Activated naive CD4-positive, alpha-beta T cell treated with anti-CD3 and anti-CD28 coated beads, Interleukin-2, amount 10 ng/mL, durations not matched to agents 7 days and 5 days (primary cell): Measurements from ENCODE around the gene CRTAP.

ENCODE experiments used
- CTCF ChIA-PET: fragments of 350-600 bp; sonication (Branson Sonifier 250); formaldehyde crosslinking; loops from one replicate; lab custom pipeline; 2021; ENCODE audit warnings: antibody characterized with exemption; lab: Charles Lee
- DNase-seq: peaks from one replicate; pipeline ENCODE4 v3.0.0-alpha.2; 2020
- H3K27ac Mint-ChIP-seq: one replicate; pipeline ENCODE4 v1.8.0; 2021; ENCODE audit warnings: mild to moderate bottlenecking, moderate library complexity, mixed read lengths
- H3K27me3 Mint-ChIP-seq: one replicate; pipeline ENCODE4 v1.8.0; 2021; ENCODE audit warnings: mild to moderate bottlenecking, mixed read lengths
- H3K36me3 Mint-ChIP-seq: one replicate; pipeline ENCODE4 v1.8.0; 2021; ENCODE audit warnings: mixed read lengths
- H3K4me1 Mint-ChIP-seq: one replicate; pipeline ENCODE4 v1.8.0; 2021; ENCODE audit warnings: mixed read lengths
- H3K4me3 Mint-ChIP-seq: one replicate; pipeline ENCODE4 v1.8.0; 2021; ENCODE audit warnings: mild to moderate bottlenecking, moderate library complexity, mixed read lengths
- H3K9me3 Mint-ChIP-seq: one replicate; pipeline ENCODE4 v1.8.0; 2021; ENCODE audit warnings: mixed read lengths

The CRTAP gene

GRCh38 chr3:33088691-33089090, 25.1 kb upstream of the CRTAP start:
- CTCF ChIA-PET: no interaction called here
- no peak for DNase-seq

DNA sequence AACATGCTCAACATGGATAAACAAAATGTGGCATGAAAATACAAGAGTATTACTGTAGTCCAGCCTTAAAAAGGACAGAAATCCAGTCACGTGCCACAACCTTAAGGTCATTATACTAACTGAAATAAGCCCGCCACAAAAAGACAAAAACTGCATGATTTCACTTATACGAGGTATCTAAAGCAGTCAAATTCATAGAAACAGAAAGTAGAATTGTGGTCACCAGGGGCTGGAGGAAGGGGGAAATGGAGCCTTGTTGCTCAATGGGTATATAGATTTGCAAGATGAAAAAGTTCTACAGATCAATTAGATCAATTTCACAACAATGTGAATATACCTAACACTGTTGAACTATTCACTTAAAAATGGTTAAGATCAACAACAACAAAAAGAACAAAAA, 24.3 kb upstream of the CRTAP start:
- H3K36me3 Mint-ChIP-seq: peaks cover 63% of the 10 kb centered on the region
- DNase-seq: peak; percentile 51

More at GRCh38 chr3:33088691-33089090, 25.1 kb upstream of the CRTAP start:
- Mint-ChIP-seq H3K27me3 (no peaks in the 10 kb centered on the region), H3K4me1 (peaks cover 62% of the 10 kb centered on the region), H3K36me3 (peaks cover 59% of the 10 kb centered on the region), H3K27ac (no peak overlapping the region), H3K4me3 (peak overlapping the region; percentile 0), H3K9me3 (no peaks in the 10 kb centered on the region)

GRCh38 chr3:33091746-33092145, 22.1 kb upstream of the CRTAP start:
- DNase-seq: no peak
- CTCF ChIA-PET: interaction anchor here (0.8 to 3.0 kb wide), 2 partner anchors 17 to 141 kb away, joined by 3 to 9 read pairs; partner anchors contain the start of gene CCR4
- Mint-ChIP-seq H3K9me3 (no peaks in the 10 kb centered on the region), H3K27ac (no peak overlapping the region), H3K27me3 (no peaks in the 10 kb centered on the region), H3K36me3 (peaks cover 67% of the 10 kb centered on the region), H3K4me3 (no peak overlapping the region), H3K4me1 (peaks cover 78% of the 10 kb centered on the region)

More for the DNA sequence above, 24.3 kb upstream of the CRTAP start:
- Mint-ChIP-seq H3K9me3 (no peaks in the 10 kb centered on the region), H3K4me3 (peak overlapping the region; percentile 29), H3K27ac (peak overlapping the region; percentile 37), H3K27me3 (no peaks in the 10 kb centered on the region), H3K4me1 (peaks cover 65% of the 10 kb centered on the region)
- CTCF ChIA-PET: interaction anchor here (0.8 kb wide), 1 partner anchor 15 kb away, joined by 6 read pairs; no protein-coding TSS in a partner anchor

DNA sequence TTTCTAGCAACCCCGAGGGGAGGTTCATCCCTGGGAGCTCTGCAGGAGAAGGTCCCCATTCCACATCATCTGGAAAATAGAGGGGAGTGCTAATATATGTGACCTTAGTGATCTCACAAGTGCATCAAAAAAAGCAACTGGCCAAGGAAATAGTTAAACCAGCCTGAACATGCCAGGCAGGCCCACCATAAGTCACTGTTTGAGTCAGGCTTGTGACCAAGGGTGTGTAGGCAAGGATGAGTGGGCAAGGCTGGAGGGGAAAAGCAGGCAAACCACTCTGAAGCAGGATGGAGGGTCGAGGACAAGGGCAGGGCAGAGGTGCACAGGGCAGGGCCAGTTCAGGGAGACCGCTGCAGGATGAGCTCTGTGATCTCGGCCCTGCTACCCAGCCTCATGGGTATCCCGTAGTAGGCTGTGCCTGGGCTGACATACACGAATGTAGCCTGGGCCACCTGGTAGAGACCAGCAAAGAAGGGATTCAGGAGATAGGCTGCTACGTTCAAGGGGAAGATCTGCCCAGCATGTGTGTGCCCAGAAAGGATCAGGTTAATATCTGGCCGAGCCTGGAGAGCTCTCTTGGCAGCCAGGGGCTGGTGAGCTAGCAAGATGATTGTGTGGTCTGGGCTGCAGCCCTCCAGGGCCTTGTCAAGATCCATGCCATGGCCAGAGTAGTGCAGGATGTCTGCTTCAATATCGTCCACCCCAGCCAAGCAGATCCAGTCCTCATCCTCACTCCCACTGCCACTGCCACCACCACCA, 21.1 kb upstream of the CRTAP start:
- Mint-ChIP-seq H3K9me3 (no peaks in the 10 kb centered on the region), H3K4me3 (no peak overlapping the region), H3K27me3 (peaks cover 5% of the 10 kb centered on the region), H3K36me3 (peaks cover 64% of the 10 kb centered on the region), H3K27ac (no peak overlapping the region), H3K4me1 (peaks cover 78% of the 10 kb centered on the region)
- DNase-seq: no peak
- CTCF ChIA-PET: interaction anchor here (0.7 to 3.0 kb wide), 3 partner anchors 18 to 280 kb away, joined by 3 to 9 read pairs (median 3); partner anchors contain the start of gene CCR4

DNA sequence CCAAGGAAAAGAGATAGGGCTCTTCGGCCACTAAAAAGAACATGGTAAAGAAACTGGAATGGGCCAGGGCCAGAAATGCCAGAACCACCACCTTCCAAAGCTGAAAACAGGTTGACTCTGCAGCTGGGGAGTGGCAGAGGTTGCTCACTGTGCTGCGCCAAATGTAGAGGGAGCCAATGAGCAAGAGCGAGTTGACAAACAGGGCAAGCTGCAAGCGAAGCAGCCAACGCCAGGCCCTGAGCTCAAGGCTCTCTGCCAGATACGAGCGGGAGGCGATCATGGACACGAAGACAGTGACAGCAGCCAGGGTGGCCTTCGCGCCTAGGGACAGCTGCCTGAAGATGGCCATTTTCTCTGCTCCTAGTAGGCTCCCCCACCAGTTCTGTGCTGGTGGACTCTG, 20.0 kb upstream of the CRTAP start:
- CTCF ChIA-PET: interaction anchor here (1.0 to 3.0 kb wide), 2 partner anchors 19 to 147 kb away, joined by 3 to 9 read pairs; no protein-coding TSS in a partner anchor
- H3K27me3 Mint-ChIP-seq: peaks cover 9% of the 10 kb centered on the region
- no peak overlapping the region for H3K27ac Mint-ChIP-seq
- peaks cover 68% of the 10 kb centered on the region for H3K4me1 Mint-ChIP-seq
- H3K4me3 Mint-ChIP-seq: no peak overlapping the region
- H3K36me3 Mint-ChIP-seq: peaks cover 53% of the 10 kb centered on the region
- no peak for DNase-seq
- no peaks in the 10 kb centered on the region for H3K9me3 Mint-ChIP-seq

DNA sequence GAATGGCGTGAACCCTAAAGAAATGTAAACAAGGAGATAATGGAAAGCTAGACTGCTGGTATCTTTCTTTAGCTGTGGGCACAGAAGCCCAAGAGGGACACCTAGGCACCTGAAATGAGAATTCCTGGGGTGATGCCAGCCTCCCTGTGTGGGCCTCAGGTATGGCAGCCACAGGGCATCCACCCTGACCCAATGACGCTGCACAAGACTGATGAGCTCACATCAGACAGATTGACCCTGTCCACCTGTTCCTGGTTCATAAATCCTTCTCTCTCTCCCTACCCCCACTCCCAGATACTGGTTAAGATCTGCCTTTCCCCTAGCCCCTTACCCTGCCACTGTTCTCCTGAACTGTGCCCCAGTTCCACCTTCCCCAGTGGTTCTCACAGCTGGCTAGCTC, 18.4 kb upstream of the CRTAP start:
- Mint-ChIP-seq H3K36me3 (peaks cover 39% of the 10 kb centered on the region), H3K9me3 (no peaks in the 10 kb centered on the region)
- CTCF ChIA-PET: interaction anchor here (0.7 to 1.1 kb wide), 3 partner anchors 147 to 704 kb away, joined by 3 to 4 read pairs (median 3); no protein-coding TSS in a partner anchor

DNA sequence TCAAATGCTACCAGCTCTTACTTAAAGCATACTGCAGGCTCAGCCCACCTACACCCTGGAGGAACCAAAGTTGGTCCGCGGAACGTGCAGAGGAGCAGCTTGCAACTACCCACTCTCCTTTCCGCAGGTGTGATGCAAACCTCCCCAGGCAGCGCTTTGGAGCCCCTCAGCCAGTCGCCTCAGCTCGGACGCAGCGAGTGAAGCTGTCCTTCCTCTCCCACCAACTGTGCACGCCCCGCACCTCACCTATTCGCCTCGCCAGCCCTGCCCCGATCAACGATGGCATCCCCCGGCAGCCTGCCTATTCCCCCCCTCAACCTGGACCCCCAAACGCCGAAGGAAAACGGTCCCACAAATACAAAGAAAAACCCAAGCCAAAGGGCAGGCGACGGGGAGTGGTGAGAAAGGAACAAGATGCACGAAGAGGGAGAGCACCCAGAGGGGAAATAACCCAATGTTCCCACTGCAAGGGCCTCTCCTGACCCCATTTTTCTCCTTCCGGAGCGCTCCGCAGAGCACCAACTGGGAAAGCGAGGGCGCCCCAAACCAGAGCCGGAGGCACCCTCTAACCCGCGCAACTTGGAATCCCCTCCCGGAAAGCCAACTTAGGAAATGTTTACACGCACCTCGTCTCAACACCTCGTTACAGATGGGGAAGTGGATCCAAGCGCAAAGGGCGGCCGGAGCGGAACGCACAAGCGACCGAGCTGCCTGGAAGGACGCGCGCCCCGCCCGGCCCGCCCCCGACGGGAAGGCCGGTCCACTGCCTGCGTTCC, 17.5 kb upstream of the CRTAP start:
- CTCF ChIA-PET: interaction anchor here (1.0 to 1.1 kb wide), 2 partner anchors 149 to 703 kb away, joined by 3 to 4 read pairs; no protein-coding TSS in a partner anchor
- no peaks in the 10 kb centered on the region for H3K9me3 Mint-ChIP-seq
- DNase-seq: peak; percentile 68

More for the DNA sequence above, 18.4 kb upstream of the CRTAP start:
- H3K27me3 Mint-ChIP-seq: peaks cover 17% of the 10 kb centered on the region
- H3K4me1 Mint-ChIP-seq: peaks cover 52% of the 10 kb centered on the region
- no peak for DNase-seq
- peak overlapping the region; percentile 90 for H3K27ac Mint-ChIP-seq
- peak overlapping the region; percentile 96 for H3K4me3 Mint-ChIP-seq

DNA sequence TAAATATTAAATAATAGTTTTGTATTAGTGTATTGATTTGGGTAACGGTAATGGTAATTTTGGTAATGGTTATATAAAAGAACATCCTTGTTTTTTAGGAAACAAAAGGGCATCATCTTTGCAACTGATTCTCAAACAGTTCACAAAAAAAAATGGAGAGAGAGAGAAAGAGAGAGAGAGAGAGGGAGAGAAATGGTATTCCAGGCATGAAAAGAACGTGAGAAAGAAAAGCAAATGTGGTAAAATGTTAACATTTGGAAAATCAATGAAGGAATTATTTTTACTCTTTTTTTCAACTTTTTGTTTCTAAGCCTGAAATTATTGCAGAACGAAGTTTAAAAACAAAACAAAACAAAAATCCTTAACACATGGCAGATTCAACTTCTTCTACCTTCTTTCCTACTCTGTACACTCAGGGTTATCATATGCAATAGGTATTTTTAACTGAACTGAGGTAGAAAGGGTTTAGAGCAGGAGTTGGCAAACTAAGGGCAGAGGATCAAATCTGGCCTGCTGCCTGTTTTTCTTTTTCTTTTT, 14.6 kb upstream of the CRTAP start:
- Mint-ChIP-seq H3K36me3 (peaks cover 10% of the 10 kb centered on the region), H3K4me1 (peaks cover 22% of the 10 kb centered on the region), H3K27ac (no peak overlapping the region), H3K9me3 (no peaks in the 10 kb centered on the region), H3K27me3 (peaks cover 29% of the 10 kb centered on the region), H3K4me3 (no peak overlapping the region)
- CTCF ChIA-PET: no interaction called here
- no peak for DNase-seq

More for the DNA sequence above, 17.5 kb upstream of the CRTAP start:
- peaks cover 44% of the 10 kb centered on the region for H3K4me1 Mint-ChIP-seq
- peak overlapping the region; percentile 90 for H3K27ac Mint-ChIP-seq
- H3K36me3 Mint-ChIP-seq: peaks cover 33% of the 10 kb centered on the region
- peak overlapping the region; percentile 96 for H3K4me3 Mint-ChIP-seq
- H3K27me3 Mint-ChIP-seq: peaks cover 17% of the 10 kb centered on the region

DNA sequence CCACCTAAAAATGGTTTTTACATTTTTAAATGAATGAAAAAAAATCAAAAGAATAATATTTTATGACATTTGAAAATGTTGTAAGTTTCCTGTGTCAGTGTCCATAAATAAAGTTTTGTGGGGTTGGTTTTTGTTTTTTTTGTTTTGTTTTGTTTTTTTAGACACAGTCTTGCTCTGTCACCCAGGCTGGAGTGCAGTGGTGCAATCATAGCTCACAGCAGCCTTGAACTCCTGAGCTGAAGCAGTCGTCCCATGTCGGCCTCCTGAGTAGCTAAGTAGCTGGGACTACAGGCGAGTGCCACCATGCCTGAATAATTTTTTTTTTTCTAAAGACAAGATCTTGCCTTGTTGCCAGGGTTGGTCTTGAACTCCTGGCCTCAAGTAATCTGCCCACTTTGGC, 14.1 kb upstream of the CRTAP start:
- no peak overlapping the region for H3K27ac Mint-ChIP-seq
- no peaks in the 10 kb centered on the region for H3K9me3 Mint-ChIP-seq
- H3K4me1 Mint-ChIP-seq: peaks cover 18% of the 10 kb centered on the region
- CTCF ChIA-PET: no interaction called here
- peaks cover 33% of the 10 kb centered on the region for H3K27me3 Mint-ChIP-seq
- H3K36me3 Mint-ChIP-seq: peaks cover 7% of the 10 kb centered on the region
- H3K4me3 Mint-ChIP-seq: no peak overlapping the region
- DNase-seq: no peak

- CTCF ChIA-PET: no interaction called here
- Mint-ChIP-seq H3K4me1 (peaks cover 17% of the 10 kb centered on the region), H3K36me3 (peaks cover 7% of the 10 kb centered on the region), H3K4me3 (no peak overlapping the region), H3K27ac (no peak overlapping the region), H3K27me3 (peaks cover 38% of the 10 kb centered on the region), H3K9me3 (no peaks in the 10 kb centered on the region)
- no peak for DNase-seq
Observed at GRCh38 chr3:33100229-33100628, 13.6 kb upstream of the CRTAP start.

GRCh38 chr3:33103034-33103433, 10.8 kb upstream of the CRTAP start:
- Mint-ChIP-seq H3K36me3 (no peaks in the 10 kb centered on the region), H3K27ac (no peak overlapping the region), H3K9me3 (no peaks in the 10 kb centered on the region), H3K27me3 (peaks cover 37% of the 10 kb centered on the region), H3K4me1 (no peaks in the 10 kb centered on the region), H3K4me3 (no peak overlapping the region)
- DNase-seq: no peak
- CTCF ChIA-PET: no interaction called here

- DNase-seq: no peak
- Mint-ChIP-seq H3K4me1 (no peaks in the 10 kb centered on the region), H3K36me3 (no peaks in the 10 kb centered on the region), H3K27me3 (peaks cover 40% of the 10 kb centered on the region), H3K27ac (no peak overlapping the region), H3K9me3 (no peaks in the 10 kb centered on the region), H3K4me3 (no peak overlapping the region)
- CTCF ChIA-PET: no interaction called here
Observed at GRCh38 chr3:33103480-33103879, 10.3 kb upstream of the CRTAP start.

GRCh38 chr3:33104803-33105202, 9.0 kb upstream of the CRTAP start:
- Mint-ChIP-seq H3K27me3 (peaks cover 40% of the 10 kb centered on the region), H3K27ac (no peak overlapping the region), H3K9me3 (no peaks in the 10 kb centered on the region), H3K4me1 (no peaks in the 10 kb centered on the region), H3K36me3 (no peaks in the 10 kb centered on the region), H3K4me3 (no peak overlapping the region)
- CTCF ChIA-PET: no interaction called here
- DNase-seq: no peak

GRCh38 chr3:33105341-33105948, 8.4 kb upstream of the CRTAP start:
- H3K4me1 Mint-ChIP-seq: no peaks in the 10 kb centered on the region
- no peak overlapping the region for H3K4me3 Mint-ChIP-seq
- H3K27ac Mint-ChIP-seq: no peak overlapping the region
- H3K9me3 Mint-ChIP-seq: no peaks in the 10 kb centered on the region
- CTCF ChIA-PET: no interaction called here
- no peak for DNase-seq
- peaks cover 39% of the 10 kb centered on the region for H3K27me3 Mint-ChIP-seq
- no peaks in the 10 kb centered on the region for H3K36me3 Mint-ChIP-seq
